HFFc6 (cell line): Measurements from ENCODE around the gene DPM2. TPM values are rescaled to one million over a fixed set of nuclear protein-coding genes. Genes with fewer than 3 reads are reported as not detected.

Source experiments
- DNase-seq: peaks from one replicate; pipeline ENCODE4 v3.0.0-alpha.2; 2018
- H3K27ac Mint-ChIP-seq: 2 replicates; pipeline ENCODE4 v1.8.0; 2020; ENCODE audit warnings: mild to moderate bottlenecking, mixed read lengths
- H3K27me3 Mint-ChIP-seq: 2 replicates; pipeline ENCODE4 v1.8.0; 2021; ENCODE audit warnings: mild to moderate bottlenecking, moderate library complexity, mixed read lengths; ENCODE audit not compliant: insufficient read depth
- H3K36me3 Mint-ChIP-seq: 2 replicates; pipeline ENCODE4 v1.8.0; 2021; ENCODE audit warnings: low read depth, mixed read lengths
- H3K4me1 Mint-ChIP-seq: 2 replicates; pipeline ENCODE4 v1.8.0; 2020; ENCODE audit warnings: low read depth, mixed read lengths
- H3K4me3 Mint-ChIP-seq: 2 replicates; pipeline ENCODE4 v1.8.0; 2020; ENCODE audit warnings: mild to moderate bottlenecking, moderate library complexity, mixed read lengths
- H3K9me3 Mint-ChIP-seq: 2 replicates; pipeline ENCODE4 v1.8.0; 2020; ENCODE audit warnings: mild to moderate bottlenecking, mixed read lengths
- CTCF ChIP-seq: fragments of 200-600 bp; sonication (generic); IDR thresholded peaks from 2 replicates; pipeline ENCODE4 v1.5.0; 2021; ENCODE audit warnings: antibody characterized with exemption, mild to moderate bottlenecking
- total RNA-seq, 6 experiments: library from RNA; stranded (reverse); fragmentation: NEBNext Ultra II Directional; extraction: Animal tissue kit (Norgen Biotek cat#: 25700); gene quantifications; 2 replicates in 1 of 6; 3 replicates in 5 of 6; pipeline ENCODE4 v1.2.3, GENCODE V29; 2021

Gene DPM2
- total RNA-seq, 6 experiments from 2014 or later: 42.5 to 49.6 (median 47.1) TPM

- no peak overlapping the region for H3K27ac Mint-ChIP-seq
- TF ChIP-seq CTCF: no peak
- H3K36me3 Mint-ChIP-seq: peaks cover 8% of the 10 kb centered on the region
- H3K4me3 Mint-ChIP-seq: no peak overlapping the region
- H3K9me3 Mint-ChIP-seq: no peaks in the 10 kb centered on the region
- no peak for DNase-seq
- no peaks in the 10 kb centered on the region; the same call in 1 of the 2 replicates for H3K27me3 Mint-ChIP-seq
- H3K4me1 Mint-ChIP-seq: peaks cover 31% of the 10 kb centered on the region
Observed at GRCh38 chr9:127961155-127961490, 23.5 kb upstream of the DPM2 start.

- Mint-ChIP-seq H3K4me1 (peaks cover 29% of the 10 kb centered on the region), H3K36me3 (peaks cover 8% of the 10 kb centered on the region), H3K27me3 (no peaks in the 10 kb centered on the region; the same call in 1 of the 2 replicates), H3K9me3 (no peaks in the 10 kb centered on the region), H3K27ac (peak overlapping the region; percentile 28; the same call in 1 of the 2 replicates), H3K4me3 (no peak overlapping the region)
- no peak for TF ChIP-seq CTCF
- no peak for DNase-seq
Observed at GRCh38 chr9:127960410-127961154, 22.9 kb upstream of the DPM2 start.

GRCh38 chr9:127959841-127960409 lies 22.3 kb upstream of the DPM2 start:
- Mint-ChIP-seq H3K4me3 (no peak overlapping the region), H3K36me3 (peaks cover 8% of the 10 kb centered on the region), H3K27ac (peak overlapping the region; percentile 28), H3K27me3 (no peaks in the 10 kb centered on the region; the same call in 1 of the 2 replicates), H3K4me1 (peaks cover 27% of the 10 kb centered on the region), H3K9me3 (no peaks in the 10 kb centered on the region)
- TF ChIP-seq CTCF: no peak
- no peak for DNase-seq

GRCh38 chr9:127959398-127959797 lies 21.7 kb upstream of the DPM2 start:
- TF ChIP-seq CTCF: no peak
- Mint-ChIP-seq H3K4me1 (peaks cover 26% of the 10 kb centered on the region), H3K27ac (no peak overlapping the region), H3K27me3 (no peaks in the 10 kb centered on the region; the same call in 1 of the 2 replicates), H3K36me3 (peaks cover 8% of the 10 kb centered on the region), H3K9me3 (no peaks in the 10 kb centered on the region), H3K4me3 (no peak overlapping the region)
- no peak for DNase-seq

GRCh38 chr9:127958728-127959127 lies 21.1 kb upstream of the DPM2 start:
- Mint-ChIP-seq H3K4me1 (peaks cover 25% of the 10 kb centered on the region), H3K27me3 (no peaks in the 10 kb centered on the region; the same call in 1 of the 2 replicates)
- no peak for TF ChIP-seq CTCF

More at GRCh38 chr9:127958728-127959127, 21.1 kb upstream of the DPM2 start:
- Mint-ChIP-seq H3K36me3 (peaks cover 8% of the 10 kb centered on the region), H3K9me3 (no peaks in the 10 kb centered on the region), H3K27ac (no peak overlapping the region), H3K4me3 (no peak overlapping the region)
- no peak for DNase-seq
